H1 (cell line): Measurements from ENCODE around the gene CDH1.

Experiments
- CHD1 ChIP-seq: IDR thresholded peaks from 2 replicates; pipeline ENCODE4 v1.6.1; 2012; ENCODE audit warnings: low read depth, low read length, improper control_type of control experiment
- CTCF ChIP-seq, 3 experiments: IDR thresholded peaks; 1 replicate in 2 of 3; 2 replicates in 1 of 3; pipeline versions ENCODE4 v1.5.1 to v1.6.1; 2011; ENCODE audit warnings: low read length in 3 of 3, mild to moderate bottlenecking in 3 of 3, inconsistent platforms in 2 of 3, low read depth in 1 of 3, moderate library complexity in 1 of 3; ENCODE audit not compliant: insufficient read depth in 1 of 3; ENCODE audit errors: control extremely low read depth in 1 of 3
- EGR1 ChIP-seq: IDR thresholded peaks from 2 replicates; pipeline ENCODE4 v1.6.1; 2011; ENCODE audit warnings: low read depth, low read length, borderline replicate concordance
- POLR2AphosphoS5 ChIP-seq: IDR thresholded peaks from 2 replicates; pipeline ENCODE4 v1.6.1; 2011; ENCODE audit warnings: low read depth, low read length
- RBBP5 ChIP-seq: IDR thresholded peaks from 2 replicates; pipeline ENCODE4 v1.7.1; 2012; ENCODE audit warnings: low read depth, mild to moderate bottlenecking, inconsistent platforms, low read length, moderate library complexity, borderline replicate concordance
- SIX5 ChIP-seq: IDR thresholded peaks from 2 replicates; pipeline ENCODE4 v1.6.1; 2011; ENCODE audit warnings: mild to moderate bottlenecking, low read depth, low read length
- SUZ12 ChIP-seq: fragments of 200-600 bp; sonication (generic); IDR thresholded peaks from 2 replicates; pipeline ENCODE4 v1.6.1; 2012; ENCODE audit warnings: mild to moderate bottlenecking, inconsistent platforms, low read length, moderate library complexity, mixed read lengths
- TF ChIP-seq, protein P1 (sequence below): IDR thresholded peaks from 2 replicates; pipeline ENCODE4 v1.6.1; 2011; ENCODE audit warnings: low read depth, mild to moderate bottlenecking, low read length; ENCODE audit not compliant: insufficient read depth

DNA sequence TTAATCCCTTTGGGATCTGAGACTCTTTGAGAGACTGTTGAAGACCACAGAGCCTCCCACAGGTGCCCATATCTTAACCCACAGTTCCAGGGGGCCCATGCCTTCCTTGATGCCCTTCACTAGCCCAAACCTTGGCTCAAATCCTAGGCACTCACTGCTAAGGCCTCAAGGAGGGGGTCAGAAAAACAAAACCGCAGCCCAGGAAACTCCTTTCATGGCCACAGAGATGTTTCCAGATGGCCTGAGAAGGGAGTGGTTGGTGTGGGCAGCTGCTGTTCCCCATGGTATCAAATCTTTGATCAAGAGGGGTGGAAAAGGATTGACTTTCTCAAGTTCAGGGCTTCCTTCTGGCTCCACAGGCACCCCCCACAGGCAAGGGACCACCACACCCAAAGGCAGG is 44.7 kb downstream of the CDH1 start:
- no peak for TF ChIP-seq CHD1
- no peak for TF ChIP-seq CTCF (IDR thresholded peaks at IDR 0.05; ENCODE audit: control extremely low read depth in 1 of 3, insufficient read depth in 1 of 3, low read depth in 1 of 3, low read length in 3 of 3)
- no peak for TF ChIP-seq POLR2AphosphoS5
- no peak for TF ChIP-seq SIX5
- TF ChIP-seq RBBP5 = no peak
- TF ChIP-seq EGR1 = no peak
- TF ChIP-seq SUZ12 = no peak
- TF ChIP-seq, protein P1, sequence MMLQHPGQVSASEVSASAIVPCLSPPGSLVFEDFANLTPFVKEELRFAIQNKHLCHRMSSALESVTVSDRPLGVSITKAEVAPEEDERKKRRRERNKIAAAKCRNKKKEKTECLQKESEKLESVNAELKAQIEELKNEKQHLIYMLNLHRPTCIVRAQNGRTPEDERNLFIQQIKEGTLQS = no peak
